ENCODE measurements around the gene GCHFR. TPM values are rescaled to one million over a fixed set of nuclear protein-coding genes. Genes with fewer than 3 reads are reported as not detected.

The GCHFR gene
- total RNA-seq, 1 donor from 2014 or later: 5.0 TPM

- TF ChIP-seq, protein P1, sequence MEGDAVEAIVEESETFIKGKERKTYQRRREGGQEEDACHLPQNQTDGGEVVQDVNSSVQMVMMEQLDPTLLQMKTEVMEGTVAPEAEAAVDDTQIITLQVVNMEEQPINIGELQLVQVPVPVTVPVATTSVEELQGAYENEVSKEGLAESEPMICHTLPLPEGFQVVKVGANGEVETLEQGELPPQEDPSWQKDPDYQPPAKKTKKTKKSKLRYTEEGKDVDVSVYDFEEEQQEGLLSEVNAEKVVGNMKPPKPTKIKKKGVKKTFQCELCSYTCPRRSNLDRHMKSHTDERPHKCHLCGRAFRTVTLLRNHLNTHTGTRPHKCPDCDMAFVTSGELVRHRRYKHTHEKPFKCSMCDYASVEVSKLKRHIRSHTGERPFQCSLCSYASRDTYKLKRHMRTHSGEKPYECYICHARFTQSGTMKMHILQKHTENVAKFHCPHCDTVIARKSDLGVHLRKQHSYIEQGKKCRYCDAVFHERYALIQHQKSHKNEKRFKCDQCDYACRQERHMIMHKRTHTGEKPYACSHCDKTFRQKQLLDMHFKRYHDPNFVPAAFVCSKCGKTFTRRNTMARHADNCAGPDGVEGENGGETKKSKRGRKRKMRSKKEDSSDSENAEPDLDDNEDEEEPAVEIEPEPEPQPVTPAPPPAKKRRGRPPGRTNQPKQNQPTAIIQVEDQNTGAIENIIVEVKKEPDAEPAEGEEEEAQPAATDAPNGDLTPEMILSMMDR (IDR thresholded peaks at IDR 0.05; ENCODE audit: partially characterized antibody, unreplicated experiment): no peak
- peaks cover 2% of the 10 kb centered on the region for H3K27me3 Mint-ChIP-seq (ENCODE audit: unreplicated experiment)
- no peaks in the 10 kb centered on the region for H3K36me3 Mint-ChIP-seq (ENCODE audit: unreplicated experiment)
- no peak overlapping the region for H3K27ac Mint-ChIP-seq (ENCODE audit: unreplicated experiment)
- H3K4me3 Mint-ChIP-seq (ENCODE audit: unreplicated experiment): no peak overlapping the region
- peaks cover 4% of the 10 kb centered on the region for H3K4me1 Mint-ChIP-seq (ENCODE audit: low read depth, unreplicated experiment)
- H3K9me3 Mint-ChIP-seq (ENCODE audit: unreplicated experiment): peaks cover 2% of the 10 kb centered on the region
- no peak for DNase-seq
These were observed 23.5 kb downstream of the GCHFR start for GRCh38 chr15:40787344-40787841.

- H3K27me3 Mint-ChIP-seq (ENCODE audit: unreplicated experiment): peaks cover 2% of the 10 kb centered on the region
- no peaks in the 10 kb centered on the region for H3K9me3 Mint-ChIP-seq (ENCODE audit: unreplicated experiment)
- no peak for DNase-seq
- peaks cover 2% of the 10 kb centered on the region for H3K4me1 Mint-ChIP-seq (ENCODE audit: low read depth, unreplicated experiment)
- TF ChIP-seq, protein P1 (IDR thresholded peaks at IDR 0.05; ENCODE audit: partially characterized antibody, unreplicated experiment): no peak
- no peaks in the 10 kb centered on the region for H3K36me3 Mint-ChIP-seq (ENCODE audit: unreplicated experiment)
- no peak overlapping the region for H3K4me3 Mint-ChIP-seq (ENCODE audit: unreplicated experiment)
- H3K27ac Mint-ChIP-seq (ENCODE audit: unreplicated experiment): no peak overlapping the region
These were observed 24.1 kb downstream of the GCHFR start for GRCh38 chr15:40787991-40788390.

GRCh38 chr15:40789119-40789518 is 25.3 kb downstream of the GCHFR start:
- H3K4me3 Mint-ChIP-seq (ENCODE audit: unreplicated experiment): no peak overlapping the region
- TF ChIP-seq, protein P1 (IDR thresholded peaks at IDR 0.05; ENCODE audit: partially characterized antibody, unreplicated experiment): no peak
- no peak overlapping the region for H3K27ac Mint-ChIP-seq (ENCODE audit: unreplicated experiment)

GRCh38 chr15:40789999-40790398 is 26.1 kb downstream of the GCHFR start:
- H3K9me3 Mint-ChIP-seq (ENCODE audit: unreplicated experiment): no peaks in the 10 kb centered on the region
- TF ChIP-seq, protein P1 (IDR thresholded peaks at IDR 0.05; ENCODE audit: partially characterized antibody, unreplicated experiment): no peak
- peaks cover 2% of the 10 kb centered on the region for H3K27me3 Mint-ChIP-seq (ENCODE audit: unreplicated experiment)
- no peak overlapping the region for H3K27ac Mint-ChIP-seq (ENCODE audit: unreplicated experiment)
- no peaks in the 10 kb centered on the region for H3K36me3 Mint-ChIP-seq (ENCODE audit: unreplicated experiment)
- DNase-seq: no peak
- H3K4me3 Mint-ChIP-seq (ENCODE audit: unreplicated experiment): no peak overlapping the region
- H3K4me1 Mint-ChIP-seq (ENCODE audit: low read depth, unreplicated experiment): peaks cover 2% of the 10 kb centered on the region

More at GRCh38 chr15:40789119-40789518, 25.3 kb downstream of the GCHFR start:
- Mint-ChIP-seq H3K9me3 (ENCODE audit: unreplicated experiment) (no peaks in the 10 kb centered on the region), H3K36me3 (ENCODE audit: unreplicated experiment) (no peaks in the 10 kb centered on the region), H3K4me1 (ENCODE audit: low read depth, unreplicated experiment) (peaks cover 2% of the 10 kb centered on the region), H3K27me3 (ENCODE audit: unreplicated experiment) (peaks cover 2% of the 10 kb centered on the region)
- DNase-seq: no peak

GRCh38 chr15:40790718-40791117 is 26.9 kb downstream of the GCHFR start:
- H3K9me3 Mint-ChIP-seq (ENCODE audit: unreplicated experiment): no peaks in the 10 kb centered on the region
- no peaks in the 10 kb centered on the region for H3K36me3 Mint-ChIP-seq (ENCODE audit: unreplicated experiment)
- DNase-seq: no peak
- H3K27me3 Mint-ChIP-seq (ENCODE audit: unreplicated experiment): peaks cover 2% of the 10 kb centered on the region
- no peak overlapping the region for H3K4me3 Mint-ChIP-seq (ENCODE audit: unreplicated experiment)
- no peak overlapping the region for H3K27ac Mint-ChIP-seq (ENCODE audit: unreplicated experiment)
- TF ChIP-seq, protein P1 (IDR thresholded peaks at IDR 0.05; ENCODE audit: partially characterized antibody, unreplicated experiment): no peak
- H3K4me1 Mint-ChIP-seq (ENCODE audit: low read depth, unreplicated experiment): peaks cover 2% of the 10 kb centered on the region

Measured in glutamatergic neuron (in vitro differentiated cells).